ENCODE measurements around the gene CELF2.

- TF ChIP-seq, protein P1, sequence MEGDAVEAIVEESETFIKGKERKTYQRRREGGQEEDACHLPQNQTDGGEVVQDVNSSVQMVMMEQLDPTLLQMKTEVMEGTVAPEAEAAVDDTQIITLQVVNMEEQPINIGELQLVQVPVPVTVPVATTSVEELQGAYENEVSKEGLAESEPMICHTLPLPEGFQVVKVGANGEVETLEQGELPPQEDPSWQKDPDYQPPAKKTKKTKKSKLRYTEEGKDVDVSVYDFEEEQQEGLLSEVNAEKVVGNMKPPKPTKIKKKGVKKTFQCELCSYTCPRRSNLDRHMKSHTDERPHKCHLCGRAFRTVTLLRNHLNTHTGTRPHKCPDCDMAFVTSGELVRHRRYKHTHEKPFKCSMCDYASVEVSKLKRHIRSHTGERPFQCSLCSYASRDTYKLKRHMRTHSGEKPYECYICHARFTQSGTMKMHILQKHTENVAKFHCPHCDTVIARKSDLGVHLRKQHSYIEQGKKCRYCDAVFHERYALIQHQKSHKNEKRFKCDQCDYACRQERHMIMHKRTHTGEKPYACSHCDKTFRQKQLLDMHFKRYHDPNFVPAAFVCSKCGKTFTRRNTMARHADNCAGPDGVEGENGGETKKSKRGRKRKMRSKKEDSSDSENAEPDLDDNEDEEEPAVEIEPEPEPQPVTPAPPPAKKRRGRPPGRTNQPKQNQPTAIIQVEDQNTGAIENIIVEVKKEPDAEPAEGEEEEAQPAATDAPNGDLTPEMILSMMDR (IDR thresholded peaks at IDR 0.05; ENCODE audit: low read depth, low read length): no peak
- TF ChIP-seq POLR2A (IDR thresholded peaks at IDR 0.05; ENCODE audit: extremely low read depth, insufficient read length) (no peak), MYC (IDR thresholded peaks at IDR 0.05; ENCODE audit: low read depth, low read length) (no peak)
- TF ChIP-seq, protein P2, sequence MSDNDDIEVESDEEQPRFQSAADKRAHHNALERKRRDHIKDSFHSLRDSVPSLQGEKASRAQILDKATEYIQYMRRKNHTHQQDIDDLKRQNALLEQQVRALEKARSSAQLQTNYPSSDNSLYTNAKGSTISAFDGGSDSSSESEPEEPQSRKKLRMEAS (IDR thresholded peaks at IDR 0.05; ENCODE audit: low read depth, low read length): no peak
These were observed 41.3 kb downstream of the CELF2 start for GRCh38 chr10:11058965-11059364.

All from NB4 (cell line).